MM.1S (cell line): ENCODE data around the gene ACTL7A.

Source experiments
- EZH2phosphoT487 ChIP-seq: fragments of 300-600 bp; sonication (generic); IDR thresholded peaks from 2 replicates; pipeline ENCODE4 v1.6.1; 2018; ENCODE audit warnings: antibody characterized with exemption, low read length
- TF ChIP-seq, protein P1 (sequence below): fragments of 300-600 bp; sonication (generic); IDR thresholded peaks from 2 replicates; pipeline ENCODE4 v1.5.1; 2016; ENCODE audit warnings: antibody characterized with exemption, low read length, mixed read lengths

GRCh38 chr9:108867116-108867515 lies 5.0 kb downstream of the ACTL7A start:
- TF ChIP-seq, protein P1, sequence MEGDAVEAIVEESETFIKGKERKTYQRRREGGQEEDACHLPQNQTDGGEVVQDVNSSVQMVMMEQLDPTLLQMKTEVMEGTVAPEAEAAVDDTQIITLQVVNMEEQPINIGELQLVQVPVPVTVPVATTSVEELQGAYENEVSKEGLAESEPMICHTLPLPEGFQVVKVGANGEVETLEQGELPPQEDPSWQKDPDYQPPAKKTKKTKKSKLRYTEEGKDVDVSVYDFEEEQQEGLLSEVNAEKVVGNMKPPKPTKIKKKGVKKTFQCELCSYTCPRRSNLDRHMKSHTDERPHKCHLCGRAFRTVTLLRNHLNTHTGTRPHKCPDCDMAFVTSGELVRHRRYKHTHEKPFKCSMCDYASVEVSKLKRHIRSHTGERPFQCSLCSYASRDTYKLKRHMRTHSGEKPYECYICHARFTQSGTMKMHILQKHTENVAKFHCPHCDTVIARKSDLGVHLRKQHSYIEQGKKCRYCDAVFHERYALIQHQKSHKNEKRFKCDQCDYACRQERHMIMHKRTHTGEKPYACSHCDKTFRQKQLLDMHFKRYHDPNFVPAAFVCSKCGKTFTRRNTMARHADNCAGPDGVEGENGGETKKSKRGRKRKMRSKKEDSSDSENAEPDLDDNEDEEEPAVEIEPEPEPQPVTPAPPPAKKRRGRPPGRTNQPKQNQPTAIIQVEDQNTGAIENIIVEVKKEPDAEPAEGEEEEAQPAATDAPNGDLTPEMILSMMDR: no peak
- TF ChIP-seq EZH2phosphoT487: no peak
